Caco-2 (cell line): ENCODE data around the gene FOCAD. TPM values are rescaled to one million over a fixed set of nuclear protein-coding genes. Genes with fewer than 3 reads are reported as not detected.
A peak's percentile ranks its signal among the peaks of the same experiment; 100 is the strongest.

ENCODE experiments used
- Bru-seq: library from RNA; stranded (reverse); fragments of 400-500 nt; gene quantifications from one replicate; lab custom pipeline; 2021; lab: Mats Ljungman, UMichigan
- BruChase-seq, 2 experiments: library from RNA; stranded (reverse); fragments of 400-500 nt; gene quantifications; one replicate each; lab custom pipeline; 2021; lab: Mats Ljungman, UMichigan
- BruUV-seq: library from RNA; stranded (reverse); fragments of 400-500 nt; replicated peaks from 2 replicates; lab custom pipeline; 2021; lab: Mats Ljungman, UMichigan
- CTCF ChIA-PET: fragments of 300-600 bp; sonication (Branson Sonifier 250); formaldehyde crosslinking; loops from one replicate; lab custom pipeline; 2022; ENCODE audit warnings: antibody characterized with exemption; lab: Charles Lee
- POLR2A ChIA-PET: fragments of 300-600 bp; sonication (Branson Sonifier 250); formaldehyde crosslinking; loops from one replicate; lab custom pipeline; 2022; ENCODE audit warnings: antibody characterized with exemption; lab: Charles Lee
- DNase-seq, 2 experiments: peaks; one replicate each; pipeline versions ENCODE4 v3.0.0 to v3.0.0-alpha.2; 2020 to 2022
- H3K27me3 ChIP-seq: replicated peaks from 2 replicates; pipeline ENCODE4 v1.6.0; 2011; ENCODE audit warnings: low read length; ENCODE audit not compliant: control insufficient read depth, insufficient read depth
- H3K36me3 ChIP-seq: 2 replicates; pipeline ENCODE4 v1.5.1; 2011; ENCODE audit warnings: low read length; ENCODE audit not compliant: control insufficient read depth, insufficient read depth
- H3K4me1 ChIP-seq: fragments of 250-450 bp; sonication (Bioruptor Pico); 2 replicates; pipeline ENCODE4 v1.5.1; 2020; ENCODE audit warnings: mild to moderate bottlenecking
- H3K4me3 ChIP-seq: 2 replicates; pipeline ENCODE4 v1.5.1; 2011; ENCODE audit warnings: low read depth, mild to moderate bottlenecking, control low read depth, low read length
- H3K9me3 ChIP-seq: fragments of 250-450 bp; sonication (Bioruptor Pico); 2 replicates; pipeline ENCODE4 v1.5.1; 2020; ENCODE audit warnings: mild to moderate bottlenecking, moderate library complexity
- H3K27ac Mint-ChIP-seq: one replicate; pipeline ENCODE4 v1.8.0; 2022; ENCODE audit warnings: mixed read lengths; ENCODE audit not compliant: unreplicated experiment
- H3K27me3 Mint-ChIP-seq: one replicate; pipeline ENCODE4 v1.8.0; 2022; ENCODE audit warnings: mixed read lengths; ENCODE audit not compliant: insufficient read depth, unreplicated experiment
- H3K36me3 Mint-ChIP-seq: one replicate; pipeline ENCODE4 v1.8.0; 2022; ENCODE audit warnings: mild to moderate bottlenecking, mixed read lengths; ENCODE audit not compliant: insufficient read depth, unreplicated experiment
- H3K4me1 Mint-ChIP-seq: one replicate; pipeline ENCODE4 v1.8.0; 2022; ENCODE audit warnings: low read depth, mixed read lengths; ENCODE audit not compliant: unreplicated experiment
- H3K4me3 Mint-ChIP-seq: one replicate; pipeline ENCODE4 v1.8.0; 2022; ENCODE audit warnings: mild to moderate bottlenecking, moderate library complexity, mixed read lengths; ENCODE audit not compliant: unreplicated experiment
- H3K9me3 Mint-ChIP-seq: one replicate; pipeline ENCODE4 v1.8.0; 2022; ENCODE audit warnings: mixed read lengths; ENCODE audit not compliant: unreplicated experiment
- intact Hi-C: fragments of 100-400 bp; cut with micrococcal nuclease; formaldehyde crosslinking; loops from one replicate; pipeline ENCODE4 v1.10.0; 2022; ENCODE audit not compliant: unreplicated experiment
- long read RNA-seq: library from polyadenylated mRNA; stranded (forward); transcript quantifications from one replicate; pipeline ENCODE4 v2.0.0, GENCODE V29; 2022
- total RNA-seq: library from RNA; stranded (reverse); gene quantifications from 2 replicates; pipeline ENCODE4 v1.2.3, GENCODE V29; 2022
- TF ChIP-seq, protein P1 (sequence below), 2 experiments: fragments of 200-600 bp in 1 of 2; IDR thresholded peaks; 1 replicate in 1 of 2; 2 replicates in 1 of 2; pipeline versions ENCODE4 v1.5.1 to v1.8.0; 2011 to 2022; ENCODE audit warnings: antibody characterized with exemption in 1 of 2, control low read depth in 1 of 2, inconsistent platforms in 1 of 2, low read depth in 1 of 2, low read length in 1 of 2, mild to moderate bottlenecking in 1 of 2, moderate library complexity in 1 of 2; ENCODE audit not compliant: insufficient read depth in 1 of 2, severe bottlenecking in 1 of 2, unreplicated experiment in 1 of 2

The FOCAD gene, protein sequence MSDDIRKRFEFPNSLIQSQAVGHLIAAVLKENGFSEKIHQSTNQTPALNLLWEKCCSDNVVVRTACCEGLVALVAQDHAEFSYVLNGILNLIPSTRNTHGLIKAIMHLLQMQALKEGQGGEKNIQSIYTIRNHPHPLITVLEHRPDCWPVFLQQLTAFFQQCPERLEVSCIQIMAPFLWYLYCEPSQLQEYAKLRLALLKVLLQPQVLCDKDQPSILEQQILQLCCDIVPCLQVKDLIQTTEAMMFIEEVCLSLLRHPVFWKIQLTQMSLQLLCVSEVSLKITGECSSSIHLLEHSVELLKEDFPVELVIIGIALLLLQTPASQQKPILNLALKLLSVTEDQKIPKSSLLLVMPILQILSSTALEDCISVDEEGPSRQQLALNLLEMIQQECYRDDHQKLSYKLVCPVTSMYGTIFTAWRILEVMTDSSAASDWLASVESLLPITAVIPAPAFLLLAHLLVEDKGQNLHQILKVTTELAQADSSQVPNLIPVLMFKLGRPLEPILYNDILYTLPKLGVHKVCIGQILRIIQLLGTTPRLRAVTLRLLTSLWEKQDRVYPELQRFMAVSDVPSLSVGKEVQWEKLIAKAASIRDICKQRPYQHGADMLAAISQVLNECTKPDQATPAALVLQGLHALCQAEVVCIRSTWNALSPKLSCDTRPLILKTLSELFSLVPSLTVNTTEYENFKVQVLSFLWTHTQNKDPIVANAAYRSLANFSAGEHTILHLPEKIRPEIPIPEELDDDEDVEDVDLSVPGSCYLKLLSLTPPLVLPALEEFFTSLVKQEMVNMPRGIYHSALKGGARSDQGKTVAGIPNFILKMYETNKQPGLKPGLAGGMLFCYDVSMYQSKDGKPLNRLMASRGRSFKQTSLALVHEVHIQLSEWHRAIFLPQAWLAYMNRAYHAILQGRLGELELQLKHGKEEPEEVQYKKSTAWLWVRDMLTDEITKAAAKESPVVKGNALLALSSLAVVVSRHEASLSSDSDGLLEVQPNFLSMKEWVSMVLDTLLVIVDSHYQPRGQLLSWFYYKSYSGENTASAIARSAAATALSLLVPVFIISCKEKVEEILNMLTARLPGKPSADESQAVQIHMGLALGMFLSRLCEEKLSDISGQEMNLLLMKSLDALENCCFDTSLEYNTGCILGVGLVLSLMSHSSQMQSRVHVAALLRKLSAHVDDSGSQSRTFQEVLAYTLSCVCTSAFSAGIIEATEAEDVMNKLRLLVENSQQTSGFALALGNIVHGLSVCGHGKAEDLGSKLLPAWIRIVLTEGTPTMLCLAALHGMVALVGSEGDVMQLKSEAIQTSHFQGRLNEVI (N-terminal part only)
- total RNA-seq, result 20.4 TPM in 2 replicates
- Bru-seq, nascent RNA, result percentile 73 among the genes with signal in this experiment
- percentile 68 among the genes with signal in this experiment for BruChase-seq, experiment 1, labeled RNA remaining after a 2-hour chase
- percentile 64 among the genes with signal in this experiment for BruChase-seq, experiment 2, labeled RNA remaining after a 6-hour chase
- long read RNA-seq, full-length matches to known transcripts, result 5 of 39 reads
- long read RNA-seq, partial matches to known transcripts, result 9 of 39 reads
- long read RNA-seq, other reads (novel, unspliced or antisense), result 25 of 39 reads

DNA sequence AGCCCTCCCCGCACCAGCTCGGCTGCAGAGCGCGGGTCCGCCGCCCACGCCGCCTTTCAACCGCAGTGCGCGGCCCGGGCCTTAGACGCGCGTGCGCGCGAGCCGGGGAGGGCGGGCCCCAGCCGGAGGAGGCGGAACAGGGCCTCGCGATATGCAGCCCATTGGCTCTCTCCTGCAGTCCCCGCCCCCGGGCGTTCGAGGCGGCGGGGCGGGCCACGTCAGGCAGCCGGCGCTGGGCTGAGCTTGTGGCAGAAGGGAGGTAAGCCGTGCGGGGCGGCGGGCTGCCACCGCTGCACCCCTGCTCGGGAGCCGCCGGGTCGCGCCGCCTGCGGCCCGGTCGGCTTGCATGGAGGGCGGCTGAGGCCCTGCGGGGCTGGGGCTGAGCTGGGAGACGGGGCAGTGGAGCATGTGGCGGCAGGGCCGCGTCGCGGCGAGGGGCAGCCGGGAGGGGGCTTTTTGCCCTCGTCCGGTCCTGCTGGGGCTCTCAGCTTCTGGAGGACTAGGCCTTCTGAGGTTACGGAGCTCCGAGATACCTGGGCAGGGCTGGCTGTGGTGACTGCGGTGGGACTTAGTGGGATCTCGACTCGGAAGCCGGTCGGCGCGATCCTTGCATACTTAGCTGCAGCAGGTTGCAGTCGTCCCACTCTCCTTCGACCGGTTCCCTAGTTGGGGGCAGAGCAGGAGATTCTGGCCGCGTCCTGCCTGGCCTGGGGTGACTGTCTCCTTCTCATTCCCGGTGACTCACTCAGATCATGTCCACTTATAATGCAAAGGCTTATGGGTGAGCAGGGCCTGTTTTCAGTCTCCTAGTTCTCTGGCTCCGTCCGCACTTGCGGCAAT lies at the start of gene FOCAD:
Gene FOCAD (plus strand): TSS at position 225 of the 840 bp plus-strand sequence. CDS start 31,095 bp downstream, outside the sequence.
- CTCF ChIA-PET, result interaction anchor here (0.6 to 1.7 kb wide), 4 partner anchors 8 to 1635 kb away, joined by 3 to 8 read pairs (median 4); partner anchors contain the start of genes MLLT3 and RRAGA
- Histone ChIP-seq H3K4me1 (peaks cover 16% of the 10 kb centered on the region), H3K36me3 (no peaks in the 10 kb centered on the region), H3K4me3 (peak within 1 kb of the TSS; percentile 66), H3K27me3 (no peaks in the 10 kb centered on the region), H3K9me3 (no peaks in the 10 kb centered on the region)
- H3K4me1 Mint-ChIP-seq, result peaks cover 7% of the 10 kb centered on the region
- peak within 1 kb of the TSS; percentile 74 for H3K4me3 Mint-ChIP-seq
- intact Hi-C loops, result loop anchor here (1.0 to 2.0 kb wide), 3 partner anchors 33 to 327 kb away; no protein-coding TSS in a partner anchor
- H3K36me3 Mint-ChIP-seq, result no peaks in the 10 kb centered on the region
- no TSS peak for BruUV-seq
- DNase-seq, result peak; percentile 93 to 96
- peak within 1 kb of the TSS; percentile 79 for H3K27ac Mint-ChIP-seq
- no peaks in the 10 kb centered on the region for H3K27me3 Mint-ChIP-seq
- POLR2A ChIA-PET, result interaction anchor here (0.6 to 1.5 kb wide), 7 partner anchors 8 to 138 kb away, joined by 3 to 8 read pairs (median 5); partner anchors contain the start of gene MLLT3
- no peaks in the 10 kb centered on the region for H3K9me3 Mint-ChIP-seq
- TF ChIP-seq, protein P1, sequence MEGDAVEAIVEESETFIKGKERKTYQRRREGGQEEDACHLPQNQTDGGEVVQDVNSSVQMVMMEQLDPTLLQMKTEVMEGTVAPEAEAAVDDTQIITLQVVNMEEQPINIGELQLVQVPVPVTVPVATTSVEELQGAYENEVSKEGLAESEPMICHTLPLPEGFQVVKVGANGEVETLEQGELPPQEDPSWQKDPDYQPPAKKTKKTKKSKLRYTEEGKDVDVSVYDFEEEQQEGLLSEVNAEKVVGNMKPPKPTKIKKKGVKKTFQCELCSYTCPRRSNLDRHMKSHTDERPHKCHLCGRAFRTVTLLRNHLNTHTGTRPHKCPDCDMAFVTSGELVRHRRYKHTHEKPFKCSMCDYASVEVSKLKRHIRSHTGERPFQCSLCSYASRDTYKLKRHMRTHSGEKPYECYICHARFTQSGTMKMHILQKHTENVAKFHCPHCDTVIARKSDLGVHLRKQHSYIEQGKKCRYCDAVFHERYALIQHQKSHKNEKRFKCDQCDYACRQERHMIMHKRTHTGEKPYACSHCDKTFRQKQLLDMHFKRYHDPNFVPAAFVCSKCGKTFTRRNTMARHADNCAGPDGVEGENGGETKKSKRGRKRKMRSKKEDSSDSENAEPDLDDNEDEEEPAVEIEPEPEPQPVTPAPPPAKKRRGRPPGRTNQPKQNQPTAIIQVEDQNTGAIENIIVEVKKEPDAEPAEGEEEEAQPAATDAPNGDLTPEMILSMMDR (IDR thresholded peaks at IDR 0.05; ENCODE audit: insufficient read depth in 1 of 2, low read depth in 1 of 2, low read length in 1 of 2, severe bottlenecking in 1 of 2, unreplicated experiment in 1 of 2), result no peak

DNA sequence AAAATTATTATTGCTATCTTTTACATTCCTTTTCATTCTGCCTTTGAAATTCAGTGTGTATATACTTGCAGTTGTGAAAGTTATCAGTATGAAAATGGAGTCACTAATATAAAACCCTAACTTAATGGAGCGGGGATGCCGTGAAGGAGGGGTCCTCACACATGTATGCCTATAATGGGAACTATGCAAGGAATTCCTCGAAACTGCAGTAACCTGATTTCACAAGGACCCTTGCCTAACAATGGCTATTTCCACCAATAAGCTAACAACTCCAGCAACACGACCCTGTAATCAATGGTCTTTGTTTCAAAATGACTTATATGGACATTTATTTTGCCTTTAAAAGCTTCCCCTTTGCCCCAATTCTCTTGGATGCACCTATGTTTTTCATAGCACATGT lies 49.2 kb upstream of the FOCAD start:
- DNase-seq, result no peak
- BruUV-seq, result no TSS peak
- Histone ChIP-seq H3K36me3 (no peaks in the 10 kb centered on the region), H3K4me3 (no peak overlapping the region), H3K27me3 (no peaks in the 10 kb centered on the region), H3K4me1 (no peaks in the 10 kb centered on the region), H3K9me3 (no peaks in the 10 kb centered on the region)
- POLR2A ChIA-PET, result no interaction called here
- Mint-ChIP-seq H3K4me1 (no peaks in the 10 kb centered on the region), H3K36me3 (no peaks in the 10 kb centered on the region), H3K4me3 (no peak overlapping the region), H3K27ac (no peak overlapping the region), H3K9me3 (no peaks in the 10 kb centered on the region), H3K27me3 (no peaks in the 10 kb centered on the region)
- TF ChIP-seq, protein P1 (IDR thresholded peaks at IDR 0.05; ENCODE audit: insufficient read depth in 1 of 2, low read depth in 1 of 2, low read length in 1 of 2, severe bottlenecking in 1 of 2, unreplicated experiment in 1 of 2), result no peak
- CTCF ChIA-PET, result no interaction called here
- intact Hi-C loops, result no loop called here
